Duodenal mucosa (tissue), 2 donors: ENCODE results near the gene ERV3-1.
"Not testable (repeated sequence)": the region's sequence is repeated elsewhere in the genome, so short reads cannot be mapped to it uniquely, and the experiment has no call there.

Experiments used
- H3K27ac ChIP-seq: one replicate; pipeline ENCODE4 v1.7.0; 2013; ENCODE audit warnings: low read depth, low read length
- H3K27me3 ChIP-seq, 2 donors: one replicate each; pipeline ENCODE4 v1.7.0; 2013; ENCODE audit warnings: low read length in 2 of 2, control low read depth in 1 of 2; ENCODE audit not compliant: insufficient read depth in 2 of 2, control insufficient read depth in 1 of 2
- H3K36me3 ChIP-seq, 2 donors: one replicate each; pipeline ENCODE4 v1.7.0; 2013; ENCODE audit warnings: low read length in 2 of 2, control low read depth in 1 of 2; ENCODE audit not compliant: insufficient read depth in 2 of 2, control insufficient read depth in 1 of 2
- H3K4me1 ChIP-seq, 2 donors: one replicate each; pipeline ENCODE4 v1.7.0; 2013; ENCODE audit warnings: low read length in 2 of 2, control low read depth in 1 of 2; ENCODE audit not compliant: insufficient read depth in 2 of 2, control insufficient read depth in 1 of 2
- H3K4me3 ChIP-seq, 2 donors: one replicate each; pipeline ENCODE4 v1.7.0; 2013; ENCODE audit warnings: low read length in 2 of 2, low read depth in 1 of 2
- H3K9ac ChIP-seq, 2 donors: one replicate each; pipeline ENCODE4 v1.7.0; 2013; ENCODE audit warnings: low read length in 2 of 2, low read depth in 1 of 2
- H3K9me3 ChIP-seq, 2 donors: one replicate each; pipeline ENCODE4 v1.7.0; 2013; ENCODE audit warnings: low read length in 2 of 2, control low read depth in 1 of 2; ENCODE audit not compliant: control insufficient read depth in 1 of 2

The ERV3-1 gene

GRCh38 chr7:65006094-65006992, at the start of gene ERV3-1:
Gene ERV3-1 (minus strand): TSS chr7:65006687. CDS start chr7:64993026, 13,661 bp downstream.
- H3K4me1 ChIP-seq = peaks cover 0 to 9% of the 10 kb centered on the region in 2 donors

GRCh38 chr7:65055786-65056185, 49.3 kb upstream of the ERV3-1 start:
- not testable (repeated sequence) for H3K36me3 ChIP-seq, H3K9me3 ChIP-seq, H3K4me1 ChIP-seq, H3K27ac ChIP-seq, H3K4me3 ChIP-seq, H3K9ac ChIP-seq, H3K27me3 ChIP-seq

More at GRCh38 chr7:65006094-65006992, at the start of gene ERV3-1:
- peak within 1 kb of the TSS; percentile 79 to 85 for H3K9ac ChIP-seq
- H3K27me3 ChIP-seq = no peaks in the 10 kb centered on the region
- H3K9me3 ChIP-seq = peaks cover 0 to 5% of the 10 kb centered on the region in 2 donors
- H3K27ac ChIP-seq = peak within 1 kb of the TSS; percentile 78
- peaks cover 0 to 3% of the 10 kb centered on the region in 2 donors for H3K36me3 ChIP-seq
- peak within 1 kb of the TSS; percentile 88 to 89 for H3K4me3 ChIP-seq

- H3K9ac ChIP-seq, H3K27me3 ChIP-seq, H3K4me3 ChIP-seq, H3K4me1 ChIP-seq, H3K27ac ChIP-seq, H3K36me3 ChIP-seq, H3K9me3 ChIP-seq: not testable (repeated sequence)
Observed at GRCh38 chr7:65054466-65054994, 48.0 kb upstream of the ERV3-1 start.

- not testable (repeated sequence) for H3K27me3 ChIP-seq, H3K9me3 ChIP-seq, H3K9ac ChIP-seq, H3K36me3 ChIP-seq, H3K4me3 ChIP-seq, H3K27ac ChIP-seq, H3K4me1 ChIP-seq
Observed at GRCh38 chr7:65051654-65052053, 45.2 kb upstream of the ERV3-1 start.

GRCh38 chr7:65051139-65051538, 44.7 kb upstream of the ERV3-1 start:
- H3K27ac ChIP-seq, H3K9ac ChIP-seq, H3K9me3 ChIP-seq, H3K36me3 ChIP-seq, H3K4me3 ChIP-seq, H3K27me3 ChIP-seq, H3K4me1 ChIP-seq: not testable (repeated sequence)

GRCh38 chr7:65046329-65046728, 39.8 kb upstream of the ERV3-1 start:
- H3K9ac ChIP-seq, H3K9me3 ChIP-seq, H3K4me3 ChIP-seq, H3K27me3 ChIP-seq, H3K4me1 ChIP-seq, H3K27ac ChIP-seq, H3K36me3 ChIP-seq: not testable (repeated sequence)

- not testable (repeated sequence) for H3K9ac ChIP-seq, H3K4me1 ChIP-seq, H3K4me3 ChIP-seq, H3K9me3 ChIP-seq, H3K27me3 ChIP-seq, H3K27ac ChIP-seq, H3K36me3 ChIP-seq
Observed at GRCh38 chr7:65045589-65045988, 39.1 kb upstream of the ERV3-1 start.

- Histone ChIP-seq H3K27ac (peak overlapping the region; percentile 42), H3K9ac (peak overlapping the region; percentile 33 to 72), H3K4me3 (peak overlapping the region; percentile 79 to 83)
- H3K9me3 ChIP-seq, H3K27me3 ChIP-seq, H3K4me1 ChIP-seq, H3K36me3 ChIP-seq: not testable (repeated sequence)
Observed at GRCh38 chr7:65038767-65039166, 32.3 kb upstream of the ERV3-1 start.

GRCh38 chr7:65037740-65038688, 31.5 kb upstream of the ERV3-1 start:
- Histone ChIP-seq H3K27me3 (no peaks in the 10 kb centered on the region), H3K9me3 (no peaks in the 10 kb centered on the region), H3K27ac (peak overlapping the region; percentile 83), H3K4me1 (peaks cover 3 to 8% of the 10 kb centered on the region in 2 donors), H3K9ac (peak overlapping the region in 1 of 2 donors; percentile 57), H3K36me3 (no peaks in the 10 kb centered on the region), H3K4me3 (peak overlapping the region in 1 of 2 donors; percentile 78)

- H3K4me1 ChIP-seq, H3K9ac ChIP-seq, H3K9me3 ChIP-seq, H3K36me3 ChIP-seq, H3K4me3 ChIP-seq, H3K27ac ChIP-seq, H3K27me3 ChIP-seq: not testable (repeated sequence)
Observed at GRCh38 chr7:65036526-65036925, 30.0 kb upstream of the ERV3-1 start.
